T follicular helper cell (primary cell): ENCODE results near the gene ZBTB46.
A peak's percentile ranks its signal among the peaks of the same experiment; 100 is the strongest.
"Not testable (repeated sequence)": the region's sequence is repeated elsewhere in the genome, so short reads cannot be mapped to it uniquely, and the experiment has no call there.

Experiments used
- DNase-seq: peaks from one replicate; pipeline ENCODE4 v3.0.0-alpha.2; 2020; ENCODE audit warnings: low read depth

The ZBTB46 gene

DNA sequence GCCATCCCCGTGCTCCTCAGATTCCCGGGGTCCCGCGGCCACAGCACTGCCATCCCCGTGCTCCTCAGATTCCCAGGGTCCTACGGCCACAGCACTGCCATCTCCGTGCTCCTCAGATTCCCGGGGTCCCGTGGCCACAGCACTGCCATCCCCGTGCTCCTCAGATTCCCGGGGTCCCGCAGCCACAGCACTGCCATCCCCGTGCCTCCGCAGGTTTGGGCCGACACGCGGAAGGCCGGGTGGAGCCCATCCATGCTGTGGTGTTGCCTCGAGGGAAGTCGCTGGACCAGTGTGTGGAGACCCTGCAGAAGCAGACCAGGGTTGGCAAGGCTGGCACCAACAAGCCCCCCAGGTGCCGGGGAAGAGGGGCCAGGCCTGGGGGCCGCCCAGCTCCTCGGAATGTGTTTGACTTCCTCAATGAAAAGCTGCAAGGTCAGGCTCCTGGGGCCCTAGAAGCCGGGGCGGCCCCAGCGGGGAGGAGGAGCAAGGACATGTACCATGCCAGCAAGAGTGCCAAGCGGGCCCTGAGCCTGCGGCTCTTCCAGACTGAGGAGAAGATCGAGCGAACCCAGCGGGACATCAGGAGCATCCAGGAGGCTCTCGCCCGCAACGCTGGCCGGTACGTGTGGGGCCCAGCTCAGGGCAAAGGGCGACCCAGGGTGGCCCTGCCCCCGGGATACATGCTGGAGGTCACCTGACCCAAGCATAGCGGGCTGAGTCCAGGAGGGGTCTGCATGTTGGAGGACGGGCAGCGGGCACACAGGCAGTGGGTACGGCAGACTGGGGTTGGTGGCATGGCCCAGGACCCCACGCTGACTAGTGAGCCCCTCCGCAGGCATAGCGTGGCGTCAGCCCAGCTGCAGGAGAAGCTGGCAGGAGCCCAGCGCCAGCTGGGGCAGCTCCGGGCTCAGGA lies 95.9 kb downstream of the ZBTB46 start:
- no peak for DNase-seq

DNA sequence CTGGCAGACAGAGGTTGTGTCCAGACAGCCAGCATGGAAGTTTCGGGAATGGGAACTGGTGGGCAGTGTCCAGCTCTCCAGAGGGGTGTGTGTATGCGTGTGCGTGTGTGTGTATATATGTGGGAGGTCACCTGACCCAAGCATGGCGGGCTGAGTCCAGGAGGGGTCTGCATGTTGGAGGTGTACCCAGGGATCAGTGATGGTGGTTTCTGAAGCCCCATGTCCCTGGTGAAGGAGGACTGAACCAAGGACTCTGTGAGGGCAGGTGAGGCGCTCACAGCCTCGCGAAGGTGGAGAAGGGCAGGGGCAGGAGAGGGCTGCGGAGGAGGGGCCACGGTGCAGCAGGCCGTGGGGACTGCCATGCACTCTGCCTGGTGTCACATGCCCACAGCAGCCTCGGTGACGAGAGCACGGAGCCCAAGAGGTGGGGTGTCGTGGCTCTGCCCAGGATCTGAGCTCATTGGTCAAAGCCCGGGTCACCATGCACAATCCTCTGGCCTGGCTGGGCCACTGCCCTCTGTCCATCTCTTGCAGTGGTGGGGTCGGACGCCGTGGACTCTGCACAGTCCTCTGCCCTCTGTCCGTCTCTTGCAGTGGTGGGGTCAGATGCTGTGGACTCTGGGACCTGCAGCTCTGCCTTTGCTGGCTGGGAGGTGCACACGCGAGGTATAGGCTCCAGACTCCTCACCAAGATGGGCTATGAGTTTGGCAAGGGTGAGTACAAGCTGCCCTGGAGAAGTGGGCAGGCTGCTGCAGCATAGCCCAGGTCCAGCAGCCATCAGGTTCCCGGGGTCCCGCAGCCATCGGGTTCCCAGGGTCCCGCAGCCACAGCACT lies 96.7 kb downstream of the ZBTB46 start:
- DNase-seq = no peak

DNA sequence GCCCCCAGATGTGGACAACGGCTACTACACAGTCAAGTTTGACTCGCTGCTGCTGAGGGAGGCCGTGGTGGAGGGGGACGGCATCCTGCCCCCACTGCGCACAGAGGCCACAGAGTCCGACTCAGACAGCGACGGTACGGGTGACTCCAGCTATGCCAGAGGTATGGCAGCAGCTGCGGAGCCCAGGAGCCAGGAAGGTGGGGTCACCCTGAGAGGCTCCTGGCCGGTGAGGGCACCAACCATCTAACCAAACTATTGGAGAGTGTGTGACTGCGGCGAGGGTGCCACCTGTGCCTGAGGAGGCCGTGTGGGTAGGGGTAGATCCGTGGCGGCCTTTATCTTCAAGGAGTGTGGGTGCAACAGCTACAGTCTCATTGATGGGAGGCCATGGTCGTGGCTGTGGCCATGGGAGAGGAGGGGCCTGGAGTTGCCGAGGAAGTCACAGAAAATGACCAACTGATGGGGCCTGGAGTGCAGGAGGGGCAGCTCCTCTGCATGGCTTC lies 97.4 kb downstream of the ZBTB46 start:
- DNase-seq = no peak

DNA sequence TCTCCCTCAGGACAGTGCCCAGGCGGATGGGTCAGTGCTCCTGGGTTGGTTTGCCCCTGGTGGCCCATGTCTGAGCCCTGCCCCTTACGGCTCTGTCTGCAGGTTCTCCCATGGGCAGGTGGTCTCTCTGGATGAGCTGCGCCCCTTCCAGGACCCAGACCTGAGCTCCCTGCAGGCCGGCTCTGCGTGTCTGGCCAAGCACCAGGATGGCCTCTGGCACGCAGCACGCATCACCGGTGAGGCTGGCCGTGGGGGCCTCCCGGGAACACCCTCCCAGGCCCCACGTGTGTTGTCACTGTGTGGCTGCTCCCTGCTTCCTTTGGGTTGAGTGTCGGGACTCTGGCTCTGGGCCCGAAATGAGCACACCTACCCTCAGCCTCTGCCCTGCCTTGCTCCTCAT lies 97.9 kb downstream of the ZBTB46 start:
- DNase-seq = no peak

DNA sequence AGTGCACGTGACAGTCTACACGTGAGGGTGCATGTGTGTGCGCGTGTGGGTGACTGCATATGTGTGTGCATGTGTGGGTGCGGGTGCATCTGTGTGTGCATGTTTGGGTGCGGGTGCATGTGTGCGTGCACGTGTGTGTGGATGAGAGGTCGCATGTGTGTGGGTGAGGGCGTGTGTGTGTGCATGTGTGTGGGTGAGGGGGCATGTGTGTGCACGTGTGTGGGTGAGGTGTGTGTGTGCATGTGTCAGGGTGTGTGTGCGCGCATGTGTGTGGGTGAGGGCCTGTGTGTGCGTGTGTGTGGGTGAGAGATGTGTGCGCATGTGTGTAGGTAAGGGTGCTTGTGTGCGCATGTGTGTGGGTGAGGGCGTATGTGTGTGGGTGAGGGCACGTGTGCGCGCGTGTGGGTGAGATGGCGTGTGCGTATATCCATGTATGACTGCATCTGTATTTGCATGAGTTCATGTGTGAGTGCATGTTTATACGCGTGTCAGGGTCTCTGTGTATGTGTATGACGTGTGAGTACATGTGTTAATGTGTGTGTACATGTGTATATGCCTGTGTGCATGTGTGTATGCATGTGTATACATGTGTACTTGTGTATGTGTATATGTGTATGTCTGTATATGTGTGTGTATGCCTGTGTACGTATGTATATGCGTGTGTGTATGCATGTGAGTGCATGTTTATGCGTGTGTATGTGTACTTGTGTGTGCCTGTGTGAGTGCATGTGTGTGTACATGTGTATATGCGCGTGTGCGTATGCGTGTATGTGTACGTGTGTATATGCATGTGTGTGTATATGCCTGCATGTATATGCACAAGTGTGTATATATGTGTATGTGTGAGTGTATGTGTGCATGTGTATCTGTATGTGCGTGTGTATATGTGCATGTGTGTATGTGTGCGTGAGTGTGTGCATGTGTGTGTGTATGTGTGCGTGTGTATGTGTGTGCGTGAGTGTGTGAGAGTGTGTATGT lies 98.7 kb downstream of the ZBTB46 start:
- no peak for DNase-seq

DNA sequence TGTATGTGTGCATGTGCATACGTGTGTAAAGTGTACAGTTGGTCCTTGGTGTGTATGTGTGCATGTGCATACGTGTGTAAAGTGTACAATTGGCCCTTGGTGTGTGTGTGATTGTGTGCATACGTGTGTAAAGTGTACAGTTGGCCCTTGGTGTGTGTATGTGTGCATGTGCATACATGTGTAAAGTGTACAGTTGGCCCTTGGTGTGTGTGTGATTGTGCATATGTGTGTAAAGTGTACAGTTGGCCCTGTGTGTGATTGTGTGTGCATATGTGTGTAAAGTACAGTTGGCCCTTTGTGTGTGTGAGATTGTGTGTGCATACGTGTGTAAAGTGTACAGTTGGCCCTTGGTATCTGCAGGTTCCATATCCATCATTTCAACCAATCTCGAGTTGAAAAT lies 99.7 kb downstream of the ZBTB46 start:
- no peak for DNase-seq

DNA sequence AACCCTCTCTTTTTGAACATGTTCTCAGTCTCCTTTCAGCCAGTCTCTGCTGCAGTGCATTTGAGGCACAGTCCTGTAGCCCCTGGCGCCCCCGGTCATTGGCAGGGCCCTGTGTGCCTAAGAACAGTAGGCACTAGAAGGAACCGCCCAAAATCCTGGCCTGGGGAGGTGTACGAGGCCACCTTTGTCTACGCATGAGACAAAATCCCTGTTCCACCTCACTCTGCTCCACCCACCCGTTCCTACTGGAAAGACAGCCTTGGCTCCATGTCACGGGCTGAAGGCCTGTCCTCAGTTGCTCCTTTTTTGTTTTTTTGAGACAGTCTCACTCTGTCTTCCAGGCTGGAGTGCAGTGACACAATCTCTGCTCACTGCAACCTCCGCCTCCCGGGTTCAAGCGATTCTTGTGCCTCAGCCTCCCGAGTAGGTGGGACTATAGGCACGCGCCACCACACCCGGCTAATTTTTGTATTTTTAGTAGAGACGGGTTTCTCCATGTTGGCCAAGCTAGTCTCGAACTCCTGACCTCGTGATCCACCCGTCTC lies 100.8 kb downstream of the ZBTB46 start:
- not testable (repeated sequence) for DNase-seq

DNA sequence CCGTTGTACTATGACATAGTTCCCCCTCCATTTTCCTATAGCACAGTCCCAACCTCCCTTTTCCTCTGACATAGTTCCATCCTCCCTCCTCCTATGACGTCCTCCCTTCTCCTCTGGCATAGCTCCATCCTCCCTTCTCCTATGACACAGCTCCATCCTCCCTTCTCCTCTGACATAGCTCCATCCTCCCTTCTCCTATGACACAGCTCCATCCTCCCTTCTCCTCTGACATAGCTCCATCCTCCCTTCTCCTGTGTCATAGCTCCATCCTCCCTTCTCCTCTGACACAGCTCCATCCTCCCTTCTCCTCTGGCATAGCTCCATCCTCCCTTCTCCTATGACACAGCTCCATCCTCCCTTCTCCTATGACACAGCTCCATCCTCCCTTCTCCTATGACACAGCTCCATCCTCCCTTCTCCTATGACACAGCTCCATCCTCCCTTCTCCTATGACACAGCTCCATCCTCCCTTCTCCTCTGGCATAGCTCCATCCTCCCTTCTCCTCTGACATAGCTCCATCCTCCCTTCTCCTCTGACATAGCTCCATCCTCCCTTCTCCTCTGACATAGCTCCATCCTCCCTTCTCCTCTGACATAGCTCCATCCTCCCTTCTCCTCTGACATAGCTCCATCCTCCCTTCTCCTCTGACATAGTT lies 108.0 kb downstream of the ZBTB46 start:
- DNase-seq = not testable (repeated sequence)

DNA sequence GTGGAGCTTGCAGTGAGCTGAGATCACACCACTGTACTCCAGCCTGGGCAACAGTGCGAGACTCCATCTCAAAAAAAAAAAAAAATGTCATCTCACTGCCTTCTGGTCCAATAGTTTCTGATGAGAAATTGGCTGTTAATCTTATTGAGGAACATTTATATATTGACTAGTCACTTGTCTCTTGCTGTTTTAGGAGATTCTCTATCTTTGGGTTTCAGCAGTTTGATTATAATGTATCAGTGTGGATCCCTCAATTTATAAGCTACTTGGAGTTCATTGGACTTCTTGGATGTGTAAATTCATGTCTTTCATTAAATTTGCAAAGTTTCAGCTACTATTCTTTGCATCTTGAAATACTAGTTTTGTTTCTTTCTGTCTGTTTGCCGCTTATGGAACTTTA lies 112.1 kb downstream of the ZBTB46 start:
- no peak for DNase-seq

DNA sequence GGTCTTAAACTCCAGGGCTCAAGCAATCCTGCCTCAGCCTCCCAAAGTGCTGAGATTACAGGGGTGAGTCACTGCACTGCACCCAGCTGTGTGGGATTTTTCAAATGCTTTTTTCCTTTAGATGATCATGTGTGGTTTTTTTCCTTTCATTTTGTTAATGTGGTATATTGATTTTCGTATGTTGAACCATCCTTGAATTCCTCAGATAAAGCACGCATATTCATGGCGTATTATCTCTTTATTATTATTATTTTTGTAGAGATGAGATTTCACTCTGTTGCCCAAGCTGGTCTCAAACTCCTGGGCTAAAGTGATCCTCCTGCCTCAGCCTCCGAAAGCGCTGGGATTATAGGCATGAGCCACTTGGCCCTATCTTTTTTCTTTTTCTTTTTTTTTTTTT lies 116.2 kb downstream of the ZBTB46 start:
- DNase-seq = no peak

DNA sequence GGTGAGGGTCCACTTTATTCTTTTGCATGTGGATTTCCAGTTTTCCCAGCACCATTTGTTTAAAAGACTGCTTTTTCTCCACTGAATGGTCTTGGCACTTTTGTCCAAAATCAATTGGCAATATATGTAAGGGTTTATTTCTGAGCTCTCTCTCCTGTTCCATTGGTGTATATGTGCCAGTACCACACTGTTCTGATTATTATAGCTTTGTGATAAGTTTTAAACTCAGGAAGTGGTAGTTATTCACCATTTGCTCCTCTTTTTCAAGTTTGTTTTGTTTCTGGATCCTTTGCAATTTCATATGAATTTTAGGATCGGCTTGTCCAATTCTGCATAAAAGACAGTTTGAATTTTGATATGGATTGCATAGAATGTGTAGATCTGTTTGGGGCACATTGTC lies 118.9 kb downstream of the ZBTB46 start:
- DNase-seq = no peak

DNA sequence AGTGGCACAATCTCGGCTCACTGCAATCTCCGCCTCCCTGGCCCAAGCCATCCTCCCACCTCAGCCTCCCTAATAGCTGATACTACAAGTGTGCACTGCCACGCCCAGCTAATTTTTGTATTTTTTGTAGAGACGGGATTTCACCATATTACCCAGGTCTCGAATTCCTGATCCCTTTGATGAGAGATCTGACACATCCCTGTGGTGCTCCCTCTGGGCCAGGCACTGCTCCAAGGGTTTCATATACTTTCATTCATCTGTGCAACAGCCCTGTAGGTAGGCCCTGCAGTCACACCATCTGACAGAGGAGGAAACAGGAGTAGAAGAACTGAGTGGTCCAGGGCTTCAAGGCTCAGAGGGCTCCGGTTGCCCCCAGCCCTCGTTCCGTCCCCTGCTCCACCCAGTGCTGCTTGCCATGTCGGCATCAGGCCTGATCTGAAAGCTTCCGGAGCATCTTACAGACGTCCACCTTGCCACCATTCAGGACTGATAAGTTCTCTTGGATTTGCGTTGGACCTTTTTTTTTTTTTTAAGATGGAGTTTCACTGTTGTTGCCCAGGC lies 119.9 kb downstream of the ZBTB46 start:
- DNase-seq = no peak

DNA sequence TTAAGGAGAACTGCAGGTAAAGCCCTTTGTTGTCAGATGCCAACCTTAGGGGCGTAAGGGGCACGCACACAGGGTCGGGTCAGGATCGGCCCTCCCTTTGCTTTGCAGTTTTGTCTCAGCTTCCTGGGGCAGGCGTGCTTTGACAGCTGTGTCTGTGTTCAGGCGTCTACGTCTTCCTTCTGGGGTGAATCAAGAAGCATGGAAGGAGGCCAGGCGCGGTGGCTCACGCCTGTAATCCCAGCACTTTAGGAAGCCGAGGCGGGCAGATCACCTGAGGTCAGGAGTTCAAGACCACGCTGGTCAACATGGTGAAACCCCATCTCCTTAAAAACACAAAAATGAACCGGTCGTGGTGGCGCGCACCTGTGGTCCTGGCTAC lies 121.9 kb downstream of the ZBTB46 start:
- no peak for DNase-seq

DNA sequence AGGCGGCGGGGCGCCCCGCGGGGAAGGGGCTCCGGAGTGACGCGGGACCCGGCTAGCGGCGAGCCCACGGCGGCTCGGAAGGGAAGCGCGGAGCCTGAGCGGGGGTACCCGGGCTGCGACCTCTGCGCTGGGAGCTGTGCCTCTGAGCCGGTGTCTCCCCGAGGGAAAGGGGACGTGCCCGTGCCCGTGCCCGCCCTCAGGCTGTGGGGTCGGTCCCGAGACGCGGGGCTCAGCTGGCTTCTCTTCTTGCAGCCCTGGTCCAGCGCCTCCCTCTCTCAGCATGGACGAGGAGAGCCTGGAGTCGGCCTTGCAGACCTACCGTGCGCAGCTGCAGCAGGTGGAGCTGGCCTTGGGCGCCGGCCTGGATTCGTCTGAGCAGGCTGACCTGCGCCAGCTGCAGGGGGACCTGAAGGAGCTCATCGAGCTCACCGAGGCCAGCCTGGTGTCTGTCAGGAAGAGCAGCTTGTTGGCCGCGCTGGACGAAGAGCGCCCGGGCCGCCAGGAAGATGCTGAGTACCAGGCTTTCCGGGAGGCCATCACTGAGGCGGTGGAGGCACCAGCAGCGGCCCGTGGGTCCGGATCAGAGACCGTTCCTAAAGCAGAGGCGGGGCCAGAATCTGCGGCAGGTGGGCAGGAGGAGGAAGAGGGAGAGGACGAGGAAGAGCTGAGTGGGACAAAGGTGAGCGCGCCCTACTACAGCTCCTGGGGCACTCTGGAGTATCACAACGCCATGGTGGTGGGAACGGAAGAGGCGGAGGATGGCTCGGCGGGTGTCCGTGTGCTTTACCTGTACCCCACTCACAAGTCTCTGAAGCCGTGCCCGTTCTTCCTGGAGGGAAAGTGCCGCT lies 122.5 kb downstream of the ZBTB46 start:
- no peak for DNase-seq

DNA sequence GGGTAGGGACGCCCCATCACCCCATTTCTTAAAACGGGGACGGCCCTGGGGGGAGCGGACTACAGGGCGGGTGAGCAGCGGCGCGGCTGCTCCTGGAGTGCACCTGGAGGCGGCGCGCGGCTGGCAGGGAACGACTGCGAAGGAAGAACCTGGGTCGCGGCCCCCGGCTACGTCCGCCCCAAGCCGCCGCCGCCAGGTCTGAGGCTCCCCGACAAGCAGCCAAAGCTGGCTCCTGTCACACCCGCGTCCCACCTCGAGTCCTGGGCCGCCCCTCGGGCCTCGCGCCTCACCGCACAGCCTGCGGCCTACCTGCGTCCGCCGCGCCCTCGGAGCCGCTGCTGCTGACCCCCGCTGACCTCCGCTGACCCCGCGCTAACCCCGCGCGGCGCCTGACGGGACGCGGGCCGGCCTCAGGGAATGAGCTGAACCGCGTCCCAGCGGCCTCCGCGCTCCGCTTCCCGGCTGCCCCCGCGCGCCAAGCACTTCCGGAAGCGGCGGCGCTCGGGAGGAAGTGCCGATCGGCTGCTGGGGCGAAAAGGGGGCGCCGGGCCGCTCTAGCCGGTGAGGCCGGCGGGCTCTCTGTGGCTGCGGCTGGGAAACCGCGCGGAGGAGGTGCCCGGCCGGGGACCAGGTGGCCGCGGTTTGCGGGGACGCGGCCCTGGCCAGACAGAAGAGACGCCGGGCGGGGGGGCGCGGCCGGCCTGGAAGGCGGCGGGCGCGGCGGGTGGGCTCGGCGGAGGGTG lies 123.3 kb downstream of the ZBTB46 start, which contains the start of the genes ARFRP1 and ZGPAT:
Gene ARFRP1 (minus strand): TSS at position 419 of the 743 bp plus-strand sequence. CDS start 885 bp downstream, outside the sequence.
Gene ZGPAT (plus strand): TSS at position 482 of the 743 bp plus-strand sequence. CDS start 542 bp downstream, outside the sequence.
- DNase-seq = peak; percentile 78

DNA sequence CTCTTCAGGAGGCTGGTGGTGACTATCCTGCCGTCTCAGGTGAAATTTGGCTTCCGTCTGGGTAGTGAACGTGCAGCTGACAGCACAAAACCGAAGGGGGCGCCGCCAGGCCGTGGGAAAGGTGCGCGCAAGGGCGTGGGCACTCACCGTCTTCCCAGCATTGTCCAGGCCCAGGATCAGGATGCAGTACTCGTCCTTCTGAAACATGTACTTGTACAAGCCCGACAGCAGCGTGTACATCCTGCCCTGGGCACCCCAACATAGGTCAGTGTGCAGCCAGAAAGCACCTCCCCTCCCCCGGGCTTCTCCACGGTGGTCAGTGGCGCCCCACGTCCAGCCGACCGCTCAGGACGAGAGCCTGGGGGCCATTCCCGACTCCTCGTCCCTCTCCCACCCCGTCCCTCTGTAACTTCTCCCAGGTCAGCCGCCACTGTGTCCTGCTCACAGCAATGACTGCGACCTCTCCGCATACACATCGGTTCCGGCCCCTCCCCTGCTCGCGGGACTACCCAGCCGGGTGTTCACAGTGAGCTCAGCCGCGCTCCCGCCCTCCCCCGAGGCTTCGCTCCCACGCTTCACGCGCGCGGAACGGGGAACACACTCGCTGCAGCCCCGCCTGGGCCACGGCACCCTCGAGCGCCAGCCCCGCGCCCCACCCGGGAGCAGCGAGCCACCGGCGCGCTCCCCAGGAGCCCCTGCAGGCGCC lies 124.1 kb downstream of the ZBTB46 start:
- peak; percentile 58 for DNase-seq

DNA sequence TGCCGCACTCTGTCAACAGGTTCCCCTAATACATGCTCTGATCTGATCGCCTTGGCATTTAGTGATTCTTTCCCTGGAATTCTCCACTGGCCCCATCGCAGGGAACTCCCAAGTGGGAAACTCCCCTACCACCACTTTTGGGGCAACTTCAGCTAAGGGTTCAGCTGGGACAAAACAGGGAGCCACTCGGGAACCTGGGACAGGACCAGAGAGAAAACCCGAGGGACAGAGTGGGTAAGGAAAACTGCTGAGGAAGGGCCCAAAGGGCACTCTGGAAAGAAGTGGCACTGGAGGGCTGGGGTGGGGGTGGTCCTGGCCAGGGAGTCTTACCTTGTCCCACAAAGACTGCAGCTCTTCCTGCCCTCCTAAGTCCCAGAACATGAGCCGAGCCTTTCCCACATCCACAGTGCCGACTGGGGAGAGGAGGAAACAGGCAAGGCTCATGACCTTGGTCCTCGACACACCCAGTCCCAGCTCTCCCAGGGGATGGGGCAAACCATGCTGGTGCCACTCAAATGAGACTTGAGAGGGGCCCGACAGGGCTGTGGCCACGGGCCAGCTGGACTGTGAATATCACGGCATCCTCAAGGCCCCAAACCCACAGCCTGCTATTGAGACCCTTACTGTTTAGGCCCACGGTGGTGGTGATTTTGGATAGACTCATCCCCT lies 124.9 kb downstream of the ZBTB46 start:
- no peak for DNase-seq
